Lower lobe of right lung (tissue), 2 donors: Measurements from ENCODE around the gene USP32. TPM values are rescaled to one million over a fixed set of nuclear protein-coding genes. Genes with fewer than 3 reads are reported as not detected.

Experiments used
- ATAC-seq, 2 donors: fragments of 200-7000 bp; cut with Tn5 transposase; one replicate each; pipeline ENCODE4 v1.9.1; 2020 to 2022; ENCODE audit warnings: mild to moderate bottlenecking in 2 of 2, moderate library complexity in 2 of 2
- DNase-seq: peaks from one replicate; pipeline ENCODE4 v3.0.0-alpha.2; 2020
- H3K27ac ChIP-seq: fragments of 200-600 bp; one replicate; pipeline ENCODE4 v1.8.0; 2022
- H3K27me3 ChIP-seq: fragments of 200-600 bp; one replicate; pipeline ENCODE4 v1.8.0; 2022; ENCODE audit warnings: low read depth
- H3K36me3 ChIP-seq: fragments of 200-600 bp; one replicate; pipeline ENCODE4 v1.8.0; 2022; ENCODE audit warnings: mild to moderate bottlenecking
- H3K4me1 ChIP-seq: fragments of 200-600 bp; one replicate; pipeline ENCODE4 v1.8.0; 2022
- H3K4me3 ChIP-seq: fragments of 200-600 bp; one replicate; pipeline ENCODE4 v1.8.0; 2022; ENCODE audit warnings: mild to moderate bottlenecking
- H3K9me3 ChIP-seq: fragments of 200-600 bp; one replicate; pipeline ENCODE4 v1.8.0; 2022
- CTCF ChIP-seq: fragments of 200-600 bp; IDR thresholded peaks from one replicate; pipeline ENCODE4 v1.8.0; 2022; ENCODE audit warnings: antibody characterized with exemption, mild to moderate bottlenecking
- intact Hi-C: fragments of 100-400 bp; cut with DNase I; formaldehyde crosslinking; loops from one replicate; pipeline ENCODE4 v1.11.0; 2022
- total RNA-seq: library from RNA; stranded (reverse); fragmentation: NEBNext Ultra II Directional; extraction: Animal tissue kit (Norgen Biotek cat#: 25700); gene quantifications from one replicate; pipeline ENCODE4 v1.2.1, GENCODE V29; 2021
- donor health status: DM: no; HTN: yes; CAD: no; lungs with severe emphysema.

The USP32 gene
- total RNA-seq, 1 donor from 2014 or later = 68.9 TPM

- ATAC-seq (no peak), DNase-seq (no peak)
- TF ChIP-seq CTCF = no peak
- no peaks in the 10 kb centered on the region for H3K27me3 ChIP-seq
- H3K36me3 ChIP-seq = peaks cover 6% of the 10 kb centered on the region
- no peaks in the 10 kb centered on the region for H3K9me3 ChIP-seq
- no peaks in the 10 kb centered on the region for H3K4me1 ChIP-seq
- intact Hi-C loops = no loop called here
- no peak overlapping the region for H3K27ac ChIP-seq
- H3K4me3 ChIP-seq = no peak overlapping the region
Measured at GRCh38 chr17:60326702-60327101, 65.2 kb downstream of the USP32 start.

- Histone ChIP-seq H3K27me3 (no peaks in the 10 kb centered on the region), H3K9me3 (no peaks in the 10 kb centered on the region), H3K27ac (no peak overlapping the region), H3K4me1 (no peaks in the 10 kb centered on the region), H3K36me3 (peaks cover 6% of the 10 kb centered on the region), H3K4me3 (no peak overlapping the region)
- ATAC-seq = peak in 1 of 2 donors; percentile 44
- intact Hi-C loops = no loop called here
- no peak for TF ChIP-seq CTCF
- peak; percentile 61 for DNase-seq
Measured at GRCh38 chr17:60325730-60326524, 66.0 kb downstream of the USP32 start.

DNA sequence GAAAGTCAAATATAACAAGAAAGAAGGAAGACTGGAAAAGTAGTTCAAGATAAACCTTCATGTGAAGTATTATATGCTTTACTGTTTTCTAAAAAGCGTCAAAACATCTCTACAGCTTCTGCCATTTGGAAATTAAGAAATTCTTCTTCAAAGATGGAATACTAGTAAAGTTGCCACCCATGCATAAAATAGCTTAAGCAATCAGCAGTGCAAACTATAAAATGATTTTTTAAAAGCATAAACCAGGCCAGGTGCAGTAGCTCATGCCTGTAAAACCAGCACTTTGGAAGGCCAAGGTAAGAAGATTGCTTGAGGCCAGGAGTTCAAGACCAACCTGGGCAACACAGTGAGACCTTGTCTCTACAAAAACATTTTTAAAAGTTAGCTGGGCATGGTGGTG, 68.2 kb downstream of the USP32 start:
- ATAC-seq = no peak
- intact Hi-C loops = no loop called here
- TF ChIP-seq CTCF = no peak
- DNase-seq = no peak
- Histone ChIP-seq H3K36me3 (peaks cover 6% of the 10 kb centered on the region), H3K27ac (no peak overlapping the region), H3K27me3 (no peaks in the 10 kb centered on the region), H3K4me3 (no peak overlapping the region), H3K9me3 (no peaks in the 10 kb centered on the region), H3K4me1 (no peaks in the 10 kb centered on the region)

DNA sequence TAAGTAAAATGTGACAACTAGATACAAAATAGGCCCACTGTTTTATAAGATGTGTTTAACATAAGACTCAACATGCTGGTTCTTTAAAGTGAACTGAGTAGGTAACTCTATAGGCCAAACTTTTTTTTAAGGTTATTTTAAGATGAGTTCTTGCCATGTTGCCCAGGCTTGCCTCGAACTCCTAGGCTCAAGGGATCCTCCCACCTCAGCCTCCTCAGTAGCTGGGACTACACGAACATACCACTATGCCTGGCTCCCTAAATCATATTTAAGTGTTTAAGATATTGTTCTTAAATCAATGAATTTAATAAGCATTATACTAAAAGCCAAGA, 69.9 kb downstream of the USP32 start:
- TF ChIP-seq CTCF = no peak
- Histone ChIP-seq H3K27me3 (no peaks in the 10 kb centered on the region), H3K4me3 (no peak overlapping the region), H3K9me3 (no peaks in the 10 kb centered on the region), H3K4me1 (no peaks in the 10 kb centered on the region), H3K36me3 (no peaks in the 10 kb centered on the region), H3K27ac (no peak overlapping the region)
- intact Hi-C loops = no loop called here
- no peak for DNase-seq
- ATAC-seq = no peak

DNA sequence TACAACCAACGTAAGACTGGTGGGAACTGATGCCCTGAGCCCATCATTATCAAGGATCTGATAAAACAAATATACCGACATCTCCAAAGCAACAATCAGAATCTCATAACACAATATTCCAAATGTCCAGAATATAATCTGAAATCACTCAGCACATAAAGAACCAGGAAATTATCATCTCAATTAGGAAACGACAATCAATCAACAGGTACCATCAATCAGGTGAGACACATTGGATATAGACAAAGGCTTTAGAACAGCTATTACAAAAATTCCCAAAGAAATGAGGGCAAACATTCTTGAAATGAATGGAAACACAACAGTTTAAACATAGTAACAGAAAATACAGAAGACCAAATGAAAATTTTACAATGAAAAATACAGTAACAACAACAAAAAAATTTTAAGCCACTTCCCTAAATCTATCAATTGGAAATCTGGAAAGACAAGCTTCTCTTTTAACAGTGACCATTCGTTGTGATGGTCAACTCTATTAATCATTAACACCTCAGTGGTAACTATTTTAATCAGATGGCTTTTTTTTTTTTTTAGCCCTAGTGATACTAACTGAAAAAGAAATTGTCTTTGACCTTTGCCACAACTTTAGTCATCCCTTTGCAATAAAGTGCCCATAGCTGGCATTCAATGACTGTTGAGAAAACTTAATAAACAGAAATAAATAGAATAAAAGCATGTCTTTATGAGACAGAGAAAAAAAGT, 70.4 kb downstream of the USP32 start:
- H3K4me1 ChIP-seq = no peaks in the 10 kb centered on the region
- no peak for TF ChIP-seq CTCF
- H3K27me3 ChIP-seq = no peaks in the 10 kb centered on the region
- intact Hi-C loops = no loop called here
- no peak for ATAC-seq
- H3K27ac ChIP-seq = no peak overlapping the region
- H3K9me3 ChIP-seq = no peaks in the 10 kb centered on the region
- H3K36me3 ChIP-seq = no peaks in the 10 kb centered on the region
- no peak for DNase-seq
- H3K4me3 ChIP-seq = no peak overlapping the region
